Measurements from ENCODE around the gene SEC16A. TPM values are rescaled to one million over a fixed set of nuclear protein-coding genes. Genes with fewer than 3 reads are reported as not detected.

Gene SEC16A
- total and polyA plus RNA-seq, 2 experiments from 2014 or later = 42.0 to 42.7 TPM

GRCh38 chr9:136489731-136490130 lies 6.9 kb upstream of the SEC16A start:
- Histone ChIP-seq H3K27ac (no peak overlapping the region), H2AFZ (no peak overlapping the region), H3K27me3 (no peaks in the 10 kb centered on the region), H4K20me1 (ENCODE audit: insufficient read depth, poor library complexity, severe bottlenecking) (no peaks in the 10 kb centered on the region), H3K4me1 (ENCODE audit: insufficient read depth) (no peaks in the 10 kb centered on the region), H3K4me3 (no peak overlapping the region), H3K9me2 (replicated peaks; ENCODE audit: insufficient read depth) (no peaks in the 10 kb centered on the region), H3K9me3 (ENCODE audit: low read depth) (no peaks in the 10 kb centered on the region), H3K79me2 (no peaks in the 10 kb centered on the region), H3K36me3 (replicated peaks; ENCODE audit: insufficient read depth, low read depth) (no peaks in the 10 kb centered on the region), H3K4me2 (no peak overlapping the region)
- no peak for DNase-seq (ENCODE audit: low spot score)
- WGBS (ENCODE audit: low lambda C conversion rate, missing lambda C conversion rate) = 89% methylated on average over 16 of the region's 17 CpGs
- TF ChIP-seq EZH2 (IDR thresholded peaks at IDR 0.05; ENCODE audit: borderline replicate concordance) = no peak
- TF ChIP-seq CTCF (IDR thresholded peaks at IDR 0.05; ENCODE audit: poor library complexity) = no peak
- TF ChIP-seq EZH2phosphoT487 (IDR thresholded peaks at IDR 0.05; ENCODE audit: low read depth, severe bottlenecking, unreplicated experiment) = no peak

- Histone ChIP-seq H3K27me3 (no peaks in the 10 kb centered on the region), H3K4me3 (no peak overlapping the region), H3K4me1 (ENCODE audit: insufficient read depth) (no peaks in the 10 kb centered on the region), H3K9me3 (ENCODE audit: low read depth) (no peaks in the 10 kb centered on the region), H3K9me2 (replicated peaks; ENCODE audit: insufficient read depth) (no peaks in the 10 kb centered on the region), H3K4me2 (no peak overlapping the region), H2AFZ (no peak overlapping the region), H3K36me3 (replicated peaks; ENCODE audit: insufficient read depth, low read depth) (no peaks in the 10 kb centered on the region), H4K20me1 (ENCODE audit: insufficient read depth, poor library complexity, severe bottlenecking) (no peaks in the 10 kb centered on the region), H3K79me2 (no peaks in the 10 kb centered on the region), H3K27ac (no peak overlapping the region)
- TF ChIP-seq EZH2phosphoT487 (IDR thresholded peaks at IDR 0.05; ENCODE audit: low read depth, severe bottlenecking, unreplicated experiment) (no peak), CTCF (IDR thresholded peaks at IDR 0.05; ENCODE audit: poor library complexity) (peak; percentile 97), EZH2 (IDR thresholded peaks at IDR 0.05; ENCODE audit: borderline replicate concordance) (no peak)
- peak; percentile 82 for DNase-seq (ENCODE audit: low spot score)
- 41% methylated on average over 22 of the region's 22 CpGs for WGBS (ENCODE audit: low lambda C conversion rate, missing lambda C conversion rate)
These were observed 5.7 kb upstream of the SEC16A start for GRCh38 chr9:136488247-136489214.

GRCh38 chr9:136487672-136488071 lies 4.8 kb upstream of the SEC16A start:
- no peak overlapping the region for H2AFZ ChIP-seq
- H3K79me2 ChIP-seq = peaks cover under 1% of the 10 kb centered on the region
- no peaks in the 10 kb centered on the region for H3K9me2 ChIP-seq (replicated peaks; ENCODE audit: insufficient read depth)
- no peak overlapping the region for H3K4me2 ChIP-seq
- H4K20me1 ChIP-seq (ENCODE audit: insufficient read depth, poor library complexity, severe bottlenecking) = no peaks in the 10 kb centered on the region
- DNase-seq (ENCODE audit: low spot score) = no peak
- no peak overlapping the region for H3K27ac ChIP-seq
- no peak overlapping the region for H3K4me3 ChIP-seq
- no peak for TF ChIP-seq CTCF (IDR thresholded peaks at IDR 0.05; ENCODE audit: poor library complexity)
- no peak for TF ChIP-seq EZH2phosphoT487 (IDR thresholded peaks at IDR 0.05; ENCODE audit: low read depth, severe bottlenecking, unreplicated experiment)
- no peak for TF ChIP-seq EZH2 (IDR thresholded peaks at IDR 0.05; ENCODE audit: borderline replicate concordance)
- WGBS (ENCODE audit: low lambda C conversion rate, missing lambda C conversion rate) = 84% methylated on average over 7 of the region's 7 CpGs
- H3K36me3 ChIP-seq (replicated peaks; ENCODE audit: insufficient read depth, low read depth) = no peaks in the 10 kb centered on the region
- no peaks in the 10 kb centered on the region for H3K4me1 ChIP-seq (ENCODE audit: insufficient read depth)
- no peaks in the 10 kb centered on the region for H3K27me3 ChIP-seq
- no peaks in the 10 kb centered on the region for H3K9me3 ChIP-seq (ENCODE audit: low read depth)
